Measurements from ENCODE around the gene SNAI3. TPM values are rescaled to one million over a fixed set of nuclear protein-coding genes. Genes with fewer than 3 reads are reported as not detected.

Gene SNAI3
- total and polyA plus RNA-seq, 8 donors: 0.19 to 1.9 (median 0.72) TPM

- Histone ChIP-seq H3K36me3 (no peaks in the 10 kb centered on the region), H3K27ac (no peak overlapping the region), H3K9me3 (no peaks in the 10 kb centered on the region), H3K4me3 (no peak overlapping the region), H3K4me1 (peaks cover 0 to under 1% (median 0%) of the 10 kb centered on the region in 3 donors), H3K27me3 (no peaks in the 10 kb centered on the region)
- WGBS, 2 donors: 86 to 93% methylated on average over 9 of the region's 9 CpGs
- intact Hi-C loops (cut with DNase I): no loop called here
- TF ChIP-seq, protein P1, sequence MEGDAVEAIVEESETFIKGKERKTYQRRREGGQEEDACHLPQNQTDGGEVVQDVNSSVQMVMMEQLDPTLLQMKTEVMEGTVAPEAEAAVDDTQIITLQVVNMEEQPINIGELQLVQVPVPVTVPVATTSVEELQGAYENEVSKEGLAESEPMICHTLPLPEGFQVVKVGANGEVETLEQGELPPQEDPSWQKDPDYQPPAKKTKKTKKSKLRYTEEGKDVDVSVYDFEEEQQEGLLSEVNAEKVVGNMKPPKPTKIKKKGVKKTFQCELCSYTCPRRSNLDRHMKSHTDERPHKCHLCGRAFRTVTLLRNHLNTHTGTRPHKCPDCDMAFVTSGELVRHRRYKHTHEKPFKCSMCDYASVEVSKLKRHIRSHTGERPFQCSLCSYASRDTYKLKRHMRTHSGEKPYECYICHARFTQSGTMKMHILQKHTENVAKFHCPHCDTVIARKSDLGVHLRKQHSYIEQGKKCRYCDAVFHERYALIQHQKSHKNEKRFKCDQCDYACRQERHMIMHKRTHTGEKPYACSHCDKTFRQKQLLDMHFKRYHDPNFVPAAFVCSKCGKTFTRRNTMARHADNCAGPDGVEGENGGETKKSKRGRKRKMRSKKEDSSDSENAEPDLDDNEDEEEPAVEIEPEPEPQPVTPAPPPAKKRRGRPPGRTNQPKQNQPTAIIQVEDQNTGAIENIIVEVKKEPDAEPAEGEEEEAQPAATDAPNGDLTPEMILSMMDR (IDR thresholded peaks at IDR 0.05): no peak
- no peak for ATAC-seq
- peak in 1 of 6 donors; percentile 51 for DNase-seq
- FAIRE-seq: no peak
These were observed 42.7 kb downstream of the SNAI3 start for GRCh38 chr16:88643644-88643932.

GRCh38 chr16:88642881-88643643 lies 43.2 kb downstream of the SNAI3 start:
- Histone ChIP-seq H3K27ac (no peak overlapping the region), H3K36me3 (no peaks in the 10 kb centered on the region), H3K9me3 (no peaks in the 10 kb centered on the region), H3K4me3 (no peak overlapping the region), H3K4me1 (peaks cover 0 to 6% (median 0%) of the 10 kb centered on the region in 3 donors), H3K27me3 (no peaks in the 10 kb centered on the region)
- WGBS, 2 donors: 90 to 94% methylated on average over 53 to 58 of the region's 58 CpGs
- no peak for ATAC-seq
- DNase-seq: peak in 1 of 6 donors; percentile 74
- TF ChIP-seq, protein P1 (IDR thresholded peaks at IDR 0.05): no peak
- no peak for FAIRE-seq
- intact Hi-C loops (cut with DNase I): no loop called here

DNA sequence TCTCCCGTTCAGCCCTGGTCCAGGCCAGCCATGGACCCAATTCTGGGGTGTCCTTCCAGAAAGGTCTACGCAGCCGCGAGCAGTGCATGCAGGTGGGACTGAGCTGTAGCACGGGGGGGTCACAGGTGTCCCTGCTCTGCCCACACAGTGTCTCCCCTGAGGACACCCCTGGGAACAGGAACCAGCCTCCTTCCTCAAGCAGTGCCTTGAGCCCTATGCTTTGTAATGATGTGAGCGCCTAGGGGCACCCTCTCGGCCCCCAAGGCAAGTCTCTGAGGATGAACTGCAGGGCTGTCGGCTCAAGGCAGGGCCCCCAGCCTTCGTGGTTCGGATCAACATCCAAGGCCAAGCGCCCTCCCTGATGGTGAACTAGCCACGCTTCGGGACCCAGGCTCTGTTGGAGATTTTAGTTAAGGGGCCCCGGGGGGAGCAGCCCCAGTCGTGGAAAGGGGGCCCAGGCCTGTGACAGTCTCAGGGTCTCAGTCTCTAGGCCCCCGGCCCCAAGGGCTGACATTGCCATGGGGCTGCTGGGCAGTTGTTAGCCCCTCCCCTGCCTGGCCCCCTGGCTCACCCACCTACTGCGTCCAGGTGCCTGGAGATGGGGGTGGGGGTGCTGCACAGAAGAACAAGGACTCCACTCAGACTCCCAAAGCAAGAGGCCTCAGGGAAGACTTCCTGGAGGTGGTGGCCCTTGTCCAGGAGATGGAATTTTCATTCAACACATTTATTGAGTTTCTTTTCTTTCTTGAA lies 45.6 kb downstream of the SNAI3 start:
- Histone ChIP-seq H3K27me3 (no peaks in the 10 kb centered on the region), H3K36me3 (no peaks in the 10 kb centered on the region), H3K27ac (no peak overlapping the region), H3K9me3 (no peaks in the 10 kb centered on the region), H3K4me1 (peaks cover 0 to 7% (median 0%) of the 10 kb centered on the region in 3 donors), H3K4me3 (no peak overlapping the region)
- ATAC-seq (no peak), DNase-seq (peak in 1 of 6 donors; percentile 62), FAIRE-seq (no peak)
- intact Hi-C loops (cut with DNase I): no loop called here
- 62 to 74% methylated on average over 17 of the region's 17 CpGs for WGBS, 2 donors
- TF ChIP-seq, protein P1 (IDR thresholded peaks at IDR 0.05): no peak

DNA sequence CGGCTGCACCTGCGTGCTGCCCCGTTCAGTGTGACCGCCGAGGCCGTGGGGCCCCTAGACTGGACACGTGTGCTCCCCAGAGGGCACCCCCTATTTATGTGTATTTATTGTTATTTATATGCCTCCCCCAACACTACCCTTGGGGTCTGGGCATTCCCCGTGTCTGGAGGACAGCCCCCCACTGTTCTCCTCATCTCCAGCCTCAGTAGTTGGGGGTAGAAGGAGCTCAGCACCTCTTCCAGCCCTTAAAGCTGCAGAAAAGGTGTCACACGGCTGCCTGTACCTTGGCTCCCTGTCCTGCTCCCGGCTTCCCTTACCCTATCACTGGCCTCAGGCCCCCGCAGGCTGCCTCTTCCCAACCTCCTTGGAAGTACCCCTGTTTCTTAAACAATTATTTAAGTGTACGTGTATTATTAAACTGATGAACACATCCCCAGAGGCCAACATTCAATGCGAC lies 46.2 kb downstream of the SNAI3 start:
- FAIRE-seq (no peak), DNase-seq (no peak), ATAC-seq (no peak)
- no peaks in the 10 kb centered on the region for H3K36me3 ChIP-seq
- 69 to 71% methylated on average over 13 of the region's 13 CpGs for WGBS, 2 donors
- TF ChIP-seq, protein P1 (IDR thresholded peaks at IDR 0.05): no peak
- H3K4me3 ChIP-seq: no peak overlapping the region
- no peak overlapping the region for H3K27ac ChIP-seq
- H3K27me3 ChIP-seq: no peaks in the 10 kb centered on the region
- H3K4me1 ChIP-seq: peaks cover 0 to 7% (median 0%) of the 10 kb centered on the region in 3 donors
- intact Hi-C loops (cut with DNase I): no loop called here
- no peaks in the 10 kb centered on the region for H3K9me3 ChIP-seq
